NCI-H2171 treated with DMSO at 0.1 percent for 48 hours (cell line): ENCODE results near the gene YIF1A.
"Not testable (repeated sequence)": the region's sequence is repeated elsewhere in the genome, so short reads cannot be mapped to it uniquely, and the experiment has no call there.

Source experiments
- DNase-seq: peaks from one replicate; lab custom pipeline; 2025; lab: John Stamatoyannopoulos, UW

The YIF1A gene

DNA sequence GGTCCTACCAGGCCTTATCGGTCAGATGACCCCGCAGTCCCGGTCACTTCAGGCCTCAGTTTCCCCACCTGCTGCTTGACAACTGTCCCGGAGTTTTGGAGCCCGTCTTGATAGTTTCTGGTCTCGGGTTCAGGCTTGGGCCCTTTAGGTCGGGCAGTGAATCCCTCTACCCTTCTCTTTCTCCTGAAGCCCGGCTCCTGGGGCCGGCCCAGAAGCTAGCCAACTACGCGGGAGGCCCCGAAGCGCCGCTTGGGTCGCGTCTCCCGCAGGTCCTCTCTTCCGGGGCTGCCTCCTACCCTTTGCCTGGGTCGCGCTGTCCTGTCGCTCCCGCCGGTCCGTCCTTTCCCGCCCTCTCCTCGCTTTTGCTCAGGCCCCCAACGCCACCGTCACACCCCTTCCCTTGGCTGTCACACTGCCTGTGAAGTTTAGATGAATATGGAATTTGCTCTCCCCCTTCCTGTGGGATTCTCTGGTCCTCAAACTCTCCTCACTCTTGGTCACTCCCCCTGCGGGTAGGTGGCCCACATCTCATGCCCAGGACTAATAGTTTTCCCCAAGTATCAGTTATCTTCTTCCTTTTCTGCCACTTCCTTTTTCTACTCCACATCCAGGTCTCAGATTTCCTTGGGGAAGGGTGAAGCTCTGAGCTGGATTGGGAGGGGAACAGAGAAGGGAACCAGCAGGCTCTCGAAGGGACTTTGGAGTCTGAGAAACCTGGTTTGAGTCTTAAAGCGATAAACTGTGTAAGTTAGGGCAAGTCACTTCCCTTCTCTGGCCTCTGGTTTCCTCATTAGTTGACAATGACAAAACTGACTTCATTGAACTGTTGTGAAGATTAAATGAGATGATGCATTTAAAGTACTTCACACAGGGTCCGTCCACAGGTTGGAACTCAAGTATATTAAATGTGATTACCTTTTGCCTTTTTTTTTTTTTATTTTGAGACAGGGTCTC is 19.7 kb downstream of the YIF1A start:
- peak; percentile 31 for DNase-seq

DNA sequence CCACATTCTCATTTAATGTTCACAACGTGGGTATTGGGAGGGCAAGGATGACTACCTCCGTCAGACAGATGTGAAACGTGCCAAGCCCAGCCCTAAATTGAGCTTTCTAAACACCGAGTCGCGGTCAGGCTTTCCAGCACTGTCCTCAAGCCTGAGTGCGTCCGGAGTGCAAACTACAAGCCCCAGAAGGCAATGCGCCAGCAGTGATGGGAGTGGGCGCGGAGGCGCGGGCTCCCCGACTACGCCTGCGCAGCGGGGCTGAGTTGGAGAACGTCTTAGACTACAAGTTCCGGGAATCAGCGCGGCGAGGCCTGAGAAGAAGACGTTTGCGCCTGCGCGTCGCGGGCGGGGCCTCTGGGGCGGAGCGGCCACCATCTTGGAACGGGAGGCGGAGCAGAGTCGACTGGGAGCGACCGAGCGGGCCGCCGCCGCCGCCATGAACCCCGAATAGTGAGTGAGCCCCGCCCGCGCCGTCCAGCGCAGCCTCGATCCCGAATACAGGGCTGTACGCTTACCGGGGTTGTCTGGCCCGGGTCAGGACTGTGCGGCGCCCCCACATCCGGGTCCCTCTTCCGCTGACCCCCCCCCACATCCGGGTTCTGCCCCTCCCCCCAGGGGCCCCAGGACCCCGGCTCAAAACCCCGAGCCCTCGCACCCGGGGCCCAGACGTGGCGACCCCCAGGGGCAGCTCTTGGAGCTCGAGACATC is 20.5 kb downstream of the YIF1A start, which contains the start of gene RAB1B:
Gene RAB1B, plus strand, starts transcription at position 396 of the 708 bp plus-strand sequence. Its CDS starts 41 bp downstream, at position 437.
- DNase-seq, result peak; percentile 99

DNA sequence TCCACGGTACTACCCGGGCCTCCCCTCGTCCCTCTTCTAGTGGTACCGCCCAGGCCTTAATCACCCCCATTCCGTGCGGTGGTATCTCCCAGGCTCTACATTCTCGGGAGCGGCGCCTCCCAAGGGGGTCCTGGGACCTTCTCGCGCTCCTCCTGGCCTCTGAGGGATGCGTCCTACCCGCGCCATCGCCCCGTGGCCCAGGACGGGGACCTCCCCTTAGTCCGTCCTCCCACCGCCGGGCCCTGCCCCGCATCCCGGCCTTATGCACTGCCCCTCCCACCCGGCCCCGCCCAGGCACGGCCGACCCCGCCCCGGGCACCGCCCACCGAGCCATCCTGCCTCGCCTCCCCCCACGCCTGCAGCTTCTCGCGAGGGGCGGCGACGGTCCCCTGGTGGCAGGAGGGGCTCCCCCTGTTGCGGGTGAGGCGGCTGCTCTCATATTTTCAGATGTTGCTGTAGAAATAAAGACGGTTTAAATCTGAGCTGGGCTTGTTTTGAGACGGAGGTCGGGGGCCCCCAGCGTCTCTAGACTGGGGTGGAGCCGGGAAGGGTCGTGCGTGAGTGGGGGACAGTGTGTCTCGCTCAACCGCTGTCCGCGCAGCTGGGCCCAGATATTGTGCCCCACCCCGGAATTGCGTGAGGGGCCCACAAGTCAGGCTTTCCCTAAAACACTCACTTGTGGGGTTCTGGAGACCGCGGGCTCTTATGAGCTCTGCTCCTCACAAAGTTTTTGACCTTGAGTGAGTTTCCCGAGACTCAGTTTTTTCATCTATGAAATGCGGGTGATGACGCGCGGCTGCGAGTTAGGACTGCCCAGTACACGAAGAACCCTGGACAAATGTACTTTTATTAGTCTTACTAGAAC is 21.3 kb downstream of the YIF1A start:
- DNase-seq, result peak; percentile 77

DNA sequence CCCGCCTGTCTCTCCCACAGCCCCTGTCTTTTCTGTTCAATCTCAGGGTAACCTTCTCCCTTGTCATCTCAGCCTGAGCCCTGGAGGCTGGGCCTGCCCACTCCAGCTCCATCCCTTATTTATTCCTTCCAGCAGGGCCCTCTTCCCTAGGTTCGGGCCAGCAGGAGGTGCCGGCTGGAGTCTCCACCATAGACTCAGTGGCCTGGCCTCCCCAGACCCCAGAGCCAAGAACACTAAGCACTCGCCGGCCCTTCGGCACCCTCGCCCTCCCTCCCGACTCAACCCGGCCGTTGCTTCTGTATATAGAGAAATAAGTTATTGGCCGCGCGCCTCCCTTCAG is 21.9 kb downstream of the YIF1A start:
- DNase-seq, result no peak

DNA sequence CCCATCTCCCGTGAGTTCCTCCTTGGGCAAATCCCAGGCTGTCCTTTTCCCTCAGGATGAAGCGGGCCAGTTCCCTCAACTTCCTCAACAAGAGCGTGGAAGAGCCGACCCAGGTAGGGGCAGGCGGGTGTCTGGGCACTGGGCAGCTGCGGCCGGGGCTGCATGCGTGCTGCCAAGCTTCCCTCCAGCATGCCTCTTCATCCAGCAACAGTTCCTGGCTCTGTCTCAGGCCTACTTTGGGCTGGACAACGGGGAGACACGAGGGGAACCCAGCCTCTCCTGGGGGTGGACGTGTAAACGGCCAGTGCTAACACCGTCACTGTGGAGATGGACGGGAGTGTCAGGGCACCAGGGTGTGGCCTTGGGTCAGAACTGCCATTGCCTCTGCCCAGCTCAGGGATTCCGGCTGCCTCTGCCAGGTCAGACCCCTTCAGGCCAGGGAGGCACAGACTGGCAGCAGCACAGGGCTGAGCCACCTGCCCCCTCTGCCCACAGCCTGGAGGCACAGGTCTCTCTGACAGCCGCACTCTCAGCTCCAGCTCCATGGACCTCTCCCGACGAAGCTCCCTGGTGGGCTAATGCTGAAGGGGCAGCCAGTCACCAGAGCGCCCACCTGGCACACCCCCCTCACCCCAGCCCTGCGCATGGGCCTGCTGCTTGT is 22.4 kb downstream of the YIF1A start:
- DNase-seq, result no peak

DNA sequence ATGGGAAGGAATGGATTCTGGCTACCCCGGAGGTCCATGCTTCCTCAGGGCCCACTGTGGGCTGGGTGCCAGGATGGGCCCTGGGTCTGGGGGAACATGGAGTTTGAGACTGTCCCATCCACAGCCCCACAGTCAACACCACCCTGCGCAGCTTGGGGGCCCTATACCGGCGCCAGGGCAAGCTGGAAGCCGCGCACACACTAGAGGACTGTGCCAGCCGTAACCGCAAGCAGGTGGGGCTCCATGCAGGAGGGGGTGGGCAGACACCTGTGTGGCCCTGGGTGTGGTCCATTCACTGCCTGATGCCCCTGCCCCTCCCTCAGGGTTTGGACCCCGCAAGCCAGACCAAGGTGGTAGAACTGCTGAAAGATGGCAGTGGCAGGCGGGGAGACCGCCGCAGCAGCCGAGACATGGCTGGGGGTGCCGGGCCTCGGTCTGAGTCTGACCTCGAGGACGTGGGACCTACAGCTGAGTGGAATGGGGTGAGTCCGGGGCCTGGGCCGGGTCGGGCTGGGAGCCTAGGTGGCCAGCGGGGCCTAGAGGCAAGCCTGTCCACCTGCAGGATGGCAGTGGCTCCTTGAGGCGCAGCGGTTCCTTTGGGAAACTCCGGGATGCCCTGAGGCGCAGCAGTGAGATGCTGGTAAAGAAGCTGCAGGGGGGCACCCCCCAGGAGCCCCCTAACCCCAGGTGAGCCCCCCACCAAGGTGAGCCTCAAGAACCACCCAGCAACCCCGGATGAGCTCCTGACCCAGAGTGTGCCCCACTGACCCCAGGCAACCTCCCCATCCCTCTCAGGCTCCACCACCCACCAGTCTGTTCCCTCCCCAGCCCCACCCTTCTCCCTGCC is 23.2 kb downstream of the YIF1A start:
- DNase-seq, result no peak

GRCh38 chr11:66264914-66265313 is 24.0 kb downstream of the YIF1A start:
- DNase-seq, result no peak

DNA sequence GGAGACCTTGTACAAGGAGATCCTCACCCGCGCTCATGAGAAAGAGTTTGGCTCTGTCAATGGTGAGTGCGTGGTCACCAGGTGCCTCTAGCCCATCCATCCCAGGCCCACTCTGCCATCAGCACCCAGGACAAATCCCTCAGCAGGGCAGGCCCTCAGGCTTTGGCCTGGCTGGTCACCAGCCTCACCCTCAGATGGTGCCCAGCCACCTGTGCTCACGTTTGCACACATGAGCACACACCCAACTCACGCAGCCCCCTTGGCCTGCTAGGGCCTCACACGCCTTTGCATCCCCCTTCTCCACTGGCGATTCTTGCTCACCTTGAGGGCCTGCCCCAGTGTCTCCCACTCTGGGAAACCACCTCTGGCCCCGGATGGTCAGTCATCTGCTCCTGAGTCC is 24.6 kb downstream of the YIF1A start:
- DNase-seq, result no peak

DNA sequence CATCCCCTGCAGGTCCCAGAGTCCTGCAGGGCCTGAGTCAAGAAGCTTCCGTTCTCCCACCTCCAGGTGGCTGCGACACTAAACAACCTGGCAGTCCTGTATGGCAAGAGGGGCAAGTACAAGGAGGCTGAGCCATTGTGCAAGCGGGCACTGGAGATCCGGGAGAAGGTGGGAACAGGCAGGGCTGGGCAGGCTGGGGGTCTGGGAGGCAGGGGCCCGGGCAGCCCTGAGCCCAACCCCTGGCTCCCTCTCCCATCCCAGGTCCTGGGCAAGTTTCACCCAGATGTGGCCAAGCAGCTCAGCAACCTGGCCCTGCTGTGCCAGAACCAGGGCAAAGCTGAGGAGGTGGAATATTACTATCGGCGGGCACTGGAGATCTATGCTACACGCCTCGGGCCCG is 25.2 kb downstream of the YIF1A start:
- DNase-seq, result no peak

- DNase-seq, result no peak
Measured at GRCh38 chr11:66263231-66263630, 25.7 kb downstream of the YIF1A start.

DNA sequence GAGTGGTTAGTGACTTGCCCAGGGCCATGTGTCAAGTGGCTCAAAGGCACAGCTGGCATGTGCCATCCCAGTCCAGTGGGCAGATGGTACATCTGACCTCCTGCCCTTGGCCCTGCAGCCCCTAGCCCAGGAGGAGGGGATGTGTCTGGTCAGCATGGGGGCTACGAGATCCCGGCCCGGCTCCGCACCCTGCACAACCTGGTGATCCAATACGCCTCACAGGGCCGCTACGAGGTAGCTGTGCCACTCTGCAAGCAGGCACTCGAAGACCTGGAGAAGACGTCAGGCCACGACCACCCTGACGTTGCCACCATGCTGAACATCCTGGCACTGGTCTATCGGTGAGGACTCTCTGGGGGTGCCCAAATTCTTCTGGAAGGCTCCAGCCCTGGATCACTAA is 26.2 kb downstream of the YIF1A start:
- no peak for DNase-seq

- no peak for DNase-seq
Measured at GRCh38 chr11:66262191-66262590, 26.8 kb downstream of the YIF1A start.

DNA sequence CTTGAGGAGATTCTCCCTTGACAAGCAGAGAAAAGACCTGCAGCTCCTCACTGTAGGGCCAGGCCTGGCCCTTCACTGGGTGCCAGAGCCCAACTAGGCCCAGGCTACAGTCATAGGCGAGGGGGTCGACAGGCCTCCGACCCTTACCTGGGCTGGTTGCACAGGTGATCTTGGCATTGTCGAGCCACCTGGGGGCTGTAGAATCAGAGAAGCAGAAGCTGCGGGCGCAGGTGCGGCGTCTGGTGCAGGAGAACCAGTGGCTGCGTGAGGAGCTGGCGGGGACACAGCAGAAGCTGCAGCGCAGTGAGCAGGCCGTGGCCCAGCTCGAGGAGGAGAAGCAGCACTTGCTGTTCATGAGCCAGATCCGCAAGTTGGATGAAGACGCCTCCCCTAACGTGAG is 27.4 kb downstream of the YIF1A start:
- DNase-seq, result no peak

- peak; percentile 93 for DNase-seq
Measured at GRCh38 chr11:66259956-66260355, 29.0 kb downstream of the YIF1A start.

- no peak for DNase-seq
Measured at GRCh38 chr11:66259225-66259624, 29.7 kb downstream of the YIF1A start.

- DNase-seq, result no peak
Measured at GRCh38 chr11:66258473-66258893, 30.5 kb downstream of the YIF1A start.

DNA sequence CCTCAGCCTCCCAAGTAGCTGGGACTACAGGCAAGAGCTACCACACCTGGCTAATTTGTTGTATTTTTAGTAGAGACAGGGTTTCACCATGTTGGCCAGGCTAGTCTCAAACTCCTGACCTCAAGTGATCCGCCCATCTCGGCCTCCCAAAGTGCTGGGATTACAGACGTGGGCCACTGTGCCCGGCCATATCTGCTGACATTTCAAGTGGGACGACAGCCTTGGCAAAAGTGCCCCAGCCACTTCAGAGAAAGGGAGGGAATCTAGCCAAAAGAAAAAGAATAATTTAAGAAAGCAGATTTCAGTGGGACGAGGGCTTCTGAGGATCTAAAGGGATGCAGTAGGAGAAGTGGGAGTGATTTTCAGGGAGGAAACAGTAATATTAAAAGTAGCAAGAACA is 35.9 kb downstream of the YIF1A start:
- not testable (repeated sequence) for DNase-seq

GRCh38 chr11:66251809-66252208 is 37.1 kb downstream of the YIF1A start:
- DNase-seq, result no peak

DNA sequence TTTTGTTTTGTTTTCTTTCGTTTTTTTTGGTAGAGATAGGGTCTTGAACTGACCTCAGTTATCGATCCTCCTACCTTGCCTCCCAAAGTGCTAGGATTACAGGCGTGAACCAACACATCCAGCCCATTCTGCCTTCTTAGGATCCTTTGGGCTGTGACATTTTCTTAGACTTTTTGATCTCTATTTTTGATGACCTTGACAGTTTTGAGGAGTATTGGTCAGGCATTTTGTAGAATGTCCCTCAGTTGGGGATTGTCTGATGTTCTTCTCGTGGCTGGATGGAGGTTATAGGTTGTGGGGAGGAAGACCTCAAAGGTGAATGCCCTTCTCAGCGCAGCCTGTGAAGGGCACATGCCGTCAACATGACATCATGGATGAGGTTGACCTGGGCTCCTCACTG is 40.0 kb downstream of the YIF1A start:
- DNase-seq, result no peak

- DNase-seq, result no peak
Measured at GRCh38 chr11:66247801-66248200, 41.1 kb downstream of the YIF1A start.

- no peak for DNase-seq
Measured at GRCh38 chr11:66247295-66247694, 41.6 kb downstream of the YIF1A start.
